AG09319 (cell line): ENCODE results near the gene KPNA1.

Experiments used
- DNase-seq: peaks from one replicate; pipeline ENCODE4 v3.0.0-alpha.2; 2010; ENCODE audit warnings: low read depth; ENCODE audit errors: extremely low read depth
- CTCF ChIP-seq: IDR thresholded peaks from 2 replicates; pipeline ENCODE4 v1.5.1; 2011; ENCODE audit warnings: low read depth, mild to moderate bottlenecking, inconsistent platforms, low read length, moderate library complexity

KPNA1 gene

GRCh38 chr3:122498152-122498551 is 16.6 kb downstream of the KPNA1 start:
- TF ChIP-seq CTCF, result no peak
- no peak for DNase-seq

- peak; percentile 69 for DNase-seq
- TF ChIP-seq CTCF, result no peak
These were observed 17.3 kb downstream of the KPNA1 start for GRCh38 chr3:122497425-122497824.

- TF ChIP-seq CTCF, result no peak
- no peak for DNase-seq
These were observed 18.2 kb downstream of the KPNA1 start for GRCh38 chr3:122496508-122496907.

GRCh38 chr3:122493296-122493695 is 21.4 kb downstream of the KPNA1 start:
- peak; percentile 66 for DNase-seq
- no peak for TF ChIP-seq CTCF

GRCh38 chr3:122488262-122488973 is 26.3 kb downstream of the KPNA1 start:
- TF ChIP-seq CTCF, result no peak
- no peak for DNase-seq

GRCh38 chr3:122484985-122485384 is 29.8 kb downstream of the KPNA1 start:
- no peak for DNase-seq

GRCh38 chr3:122481390-122481789 is 33.3 kb downstream of the KPNA1 start:
- DNase-seq, result no peak
- TF ChIP-seq CTCF, result no peak

More at GRCh38 chr3:122484985-122485384, 29.8 kb downstream of the KPNA1 start:
- no peak for TF ChIP-seq CTCF
